PC-9 (cell line): ENCODE results near the gene POU4F3.

ENCODE experiments used
- CTCF ChIP-seq: fragments of 200-600 bp; sonication (generic); conservative IDR thresholded peaks from 2 replicates; pipeline ENCODE4 v1.6.1; 2017; ENCODE audit warnings: mixed run types, antibody characterized with exemption, mild to moderate bottlenecking, moderate library complexity
- EZH2 ChIP-seq: fragments of 200-600 bp; sonication (generic); IDR thresholded peaks from 2 replicates; pipeline ENCODE4 v1.8.0; 2017; ENCODE audit warnings: antibody characterized with exemption, low read depth

GRCh38 chr5:146329697-146330096, 8.9 kb upstream of the POU4F3 start:
- no peak for TF ChIP-seq EZH2
- no peak for TF ChIP-seq CTCF
